GM20431 (cell line): ENCODE results near the gene FBXL20.
"Not testable (repeated sequence)": the region's sequence is repeated elsewhere in the genome, so short reads cannot be mapped to it uniquely, and the experiment has no call there.

Source experiments
- in situ Hi-C: fragments of 300-500 bp; cut with MseI, MboI; formaldehyde crosslinking; loops from one replicate; pipeline ENCODE4 v1.15.0; 2020; ENCODE audit warnings: low sequenced_read_pairs; ENCODE audit not compliant: unreplicated experiment

Gene FBXL20

GRCh38 chr17:39391448-39391847 lies 10.0 kb downstream of the FBXL20 start:
- in situ Hi-C loops, result no loop called here

GRCh38 chr17:39385040-39385439 lies 16.4 kb downstream of the FBXL20 start:
- in situ Hi-C loops, result no loop called here

- in situ Hi-C loops, result no loop called here
Observed at GRCh38 chr17:39380144-39380543, 21.3 kb downstream of the FBXL20 start.

- in situ Hi-C loops, result no loop called here
Observed at GRCh38 chr17:39376434-39376833, 25.0 kb downstream of the FBXL20 start.

GRCh38 chr17:39367805-39368204 lies 33.6 kb downstream of the FBXL20 start:
- in situ Hi-C loops, result not testable (repeated sequence)

GRCh38 chr17:39365872-39366271 lies 35.6 kb downstream of the FBXL20 start:
- in situ Hi-C loops, result no loop called here

- in situ Hi-C loops, result no loop called here
Observed at GRCh38 chr17:39365242-39365641, 36.2 kb downstream of the FBXL20 start.

- in situ Hi-C loops, result no loop called here
Observed at GRCh38 chr17:39364236-39365025, 37.0 kb downstream of the FBXL20 start.

- in situ Hi-C loops, result no loop called here
Observed at GRCh38 chr17:39361064-39361463, 40.4 kb downstream of the FBXL20 start.

GRCh38 chr17:39360537-39360936 lies 40.9 kb downstream of the FBXL20 start:
- in situ Hi-C loops, result no loop called here

GRCh38 chr17:39359994-39360393 lies 41.4 kb downstream of the FBXL20 start:
- in situ Hi-C loops, result no loop called here

- in situ Hi-C loops, result no loop called here
Observed at GRCh38 chr17:39357986-39358385, 43.4 kb downstream of the FBXL20 start.

- in situ Hi-C loops, result no loop called here
Observed at GRCh38 chr17:39357488-39357887, 43.9 kb downstream of the FBXL20 start.

GRCh38 chr17:39352986-39353385 lies 48.4 kb downstream of the FBXL20 start:
- in situ Hi-C loops, result no loop called here

- in situ Hi-C loops, result no loop called here
Observed at GRCh38 chr17:39352511-39352910, 48.9 kb downstream of the FBXL20 start.

- in situ Hi-C loops, result no loop called here
Observed at GRCh38 chr17:39351508-39351907, 49.9 kb downstream of the FBXL20 start.

GRCh38 chr17:39349246-39349645 lies 52.2 kb downstream of the FBXL20 start:
- in situ Hi-C loops, result no loop called here

- in situ Hi-C loops, result not testable (repeated sequence)
Observed at GRCh38 chr17:39346863-39347262, 54.6 kb downstream of the FBXL20 start.

GRCh38 chr17:39341541-39341940 lies 59.9 kb downstream of the FBXL20 start:
- in situ Hi-C loops, result no loop called here

- in situ Hi-C loops, result no loop called here
Observed at GRCh38 chr17:39340731-39341130, 60.7 kb downstream of the FBXL20 start.

GRCh38 chr17:39339272-39339671 lies 62.2 kb downstream of the FBXL20 start:
- in situ Hi-C loops, result no loop called here

- in situ Hi-C loops, result not testable (repeated sequence)
Observed at GRCh38 chr17:39337649-39338048, 63.8 kb downstream of the FBXL20 start.
